Measurements from ENCODE around the gene ABR.

DNA sequence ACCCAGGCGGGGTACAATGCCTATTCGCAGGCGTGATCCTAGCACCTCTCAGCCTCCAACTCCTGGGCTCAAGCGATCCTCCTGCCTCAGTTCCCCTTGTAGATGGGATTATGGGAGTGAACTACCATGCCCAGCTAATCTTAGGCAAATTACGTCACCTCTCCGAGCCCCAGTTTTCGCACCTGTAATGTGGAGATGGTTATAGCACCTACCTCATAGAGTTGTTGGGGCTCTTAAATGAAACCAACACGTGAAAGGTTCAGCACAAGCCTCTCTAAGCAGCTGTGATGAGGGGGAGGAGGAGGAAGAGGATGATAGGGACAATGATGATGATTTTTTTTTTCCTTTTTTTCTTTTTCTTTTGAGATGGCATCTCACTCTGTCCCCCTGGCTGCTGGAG lies 59.9 kb downstream of the ABR start:
- no peak for TF ChIP-seq SIN3A (IDR thresholded peaks at IDR 0.05; ENCODE audit: borderline replicate concordance, insufficient read depth, low read depth, low read length)
- TF ChIP-seq, protein P1, sequence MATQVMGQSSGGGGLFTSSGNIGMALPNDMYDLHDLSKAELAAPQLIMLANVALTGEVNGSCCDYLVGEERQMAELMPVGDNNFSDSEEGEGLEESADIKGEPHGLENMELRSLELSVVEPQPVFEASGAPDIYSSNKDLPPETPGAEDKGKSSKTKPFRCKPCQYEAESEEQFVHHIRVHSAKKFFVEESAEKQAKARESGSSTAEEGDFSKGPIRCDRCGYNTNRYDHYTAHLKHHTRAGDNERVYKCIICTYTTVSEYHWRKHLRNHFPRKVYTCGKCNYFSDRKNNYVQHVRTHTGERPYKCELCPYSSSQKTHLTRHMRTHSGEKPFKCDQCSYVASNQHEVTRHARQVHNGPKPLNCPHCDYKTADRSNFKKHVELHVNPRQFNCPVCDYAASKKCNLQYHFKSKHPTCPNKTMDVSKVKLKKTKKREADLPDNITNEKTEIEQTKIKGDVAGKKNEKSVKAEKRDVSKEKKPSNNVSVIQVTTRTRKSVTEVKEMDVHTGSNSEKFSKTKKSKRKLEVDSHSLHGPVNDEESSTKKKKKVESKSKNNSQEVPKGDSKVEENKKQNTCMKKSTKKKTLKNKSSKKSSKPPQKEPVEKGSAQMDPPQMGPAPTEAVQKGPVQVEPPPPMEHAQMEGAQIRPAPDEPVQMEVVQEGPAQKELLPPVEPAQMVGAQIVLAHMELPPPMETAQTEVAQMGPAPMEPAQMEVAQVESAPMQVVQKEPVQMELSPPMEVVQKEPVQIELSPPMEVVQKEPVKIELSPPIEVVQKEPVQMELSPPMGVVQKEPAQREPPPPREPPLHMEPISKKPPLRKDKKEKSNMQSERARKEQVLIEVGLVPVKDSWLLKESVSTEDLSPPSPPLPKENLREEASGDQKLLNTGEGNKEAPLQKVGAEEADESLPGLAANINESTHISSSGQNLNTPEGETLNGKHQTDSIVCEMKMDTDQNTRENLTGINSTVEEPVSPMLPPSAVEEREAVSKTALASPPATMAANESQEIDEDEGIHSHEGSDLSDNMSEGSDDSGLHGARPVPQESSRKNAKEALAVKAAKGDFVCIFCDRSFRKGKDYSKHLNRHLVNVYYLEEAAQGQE (IDR thresholded peaks at IDR 0.05; ENCODE audit: insufficient read depth in 1 of 2, low read depth in 2 of 2, low read length in 1 of 2) = no peak
